ENCODE measurements around the gene OGDH.
"Not testable (repeated sequence)": the region's sequence is repeated elsewhere in the genome, so short reads cannot be mapped to it uniquely, and the experiment has no call there.

Gene OGDH

GRCh38 chr7:44709011-44709915 lies 102.8 kb downstream of the OGDH start:
- no peak for DNase-seq

- no peak for DNase-seq
These were observed 103.6 kb downstream of the OGDH start for GRCh38 chr7:44709945-44710596.

GRCh38 chr7:44711528-44711927 lies 105.1 kb downstream of the OGDH start:
- DNase-seq: no peak

GRCh38 chr7:44712012-44712411 lies 105.6 kb downstream of the OGDH start:
- DNase-seq: peak in 1 of 2 donors; percentile 6

- DNase-seq: no peak
These were observed 106.7 kb downstream of the OGDH start for GRCh38 chr7:44713141-44713540.

GRCh38 chr7:44713680-44714335 lies 107.4 kb downstream of the OGDH start:
- DNase-seq: no peak

- DNase-seq: no peak
These were observed 109.8 kb downstream of the OGDH start for GRCh38 chr7:44716205-44716604.

- no peak for DNase-seq
These were observed 113.9 kb downstream of the OGDH start for GRCh38 chr7:44720301-44720700.

GRCh38 chr7:44724276-44724675 lies 117.8 kb downstream of the OGDH start:
- no peak for DNase-seq

GRCh38 chr7:44726250-44726649 lies 119.8 kb downstream of the OGDH start:
- DNase-seq: not testable (repeated sequence)

GRCh38 chr7:44727158-44727936 lies 120.9 kb downstream of the OGDH start:
- no peak for DNase-seq

GRCh38 chr7:44727937-44728262 lies 121.5 kb downstream of the OGDH start:
- DNase-seq: no peak

- no peak for DNase-seq
These were observed 123.6 kb downstream of the OGDH start for GRCh38 chr7:44729949-44730590.

GRCh38 chr7:44732971-44733370 lies 126.5 kb downstream of the OGDH start:
- DNase-seq: not testable (repeated sequence)

GRCh38 chr7:44733708-44734481 lies 127.5 kb downstream of the OGDH start:
- DNase-seq: no peak

- peak; percentile 36 to 56 for DNase-seq
These were observed 129.2 kb downstream of the OGDH start for GRCh38 chr7:44735403-44736165.

- DNase-seq: no peak
These were observed 130.5 kb downstream of the OGDH start for GRCh38 chr7:44736896-44737295.

GRCh38 chr7:44738051-44738723 lies 131.8 kb downstream of the OGDH start:
- no peak for DNase-seq

- DNase-seq: no peak
These were observed 132.6 kb downstream of the OGDH start for GRCh38 chr7:44738876-44739665.

Measured in CD4-positive, alpha-beta T cell treated with Interferon alpha-2 for 1 hour (primary cell).